Activated naive CD4-positive, alpha-beta T cell treated with anti-CD3 and anti-CD28 coated beads, Interleukin-2, amount 50 U/mL, for 24 hours (primary cell): ENCODE data around the gene ABHD17C.

ENCODE experiments used
- H3K27ac Mint-ChIP-seq: one replicate; pipeline ENCODE4 v1.8.0; 2021; ENCODE audit warnings: mild to moderate bottlenecking, mixed read lengths
- H3K27me3 Mint-ChIP-seq: one replicate; pipeline ENCODE4 v1.8.0; 2021; ENCODE audit warnings: mixed read lengths
- H3K36me3 Mint-ChIP-seq: one replicate; pipeline ENCODE4 v1.8.0; 2021; ENCODE audit warnings: mixed read lengths
- H3K4me1 Mint-ChIP-seq: one replicate; pipeline ENCODE4 v1.8.0; 2021; ENCODE audit warnings: mixed read lengths
- H3K4me3 Mint-ChIP-seq: one replicate; pipeline ENCODE4 v1.8.0; 2021; ENCODE audit warnings: mild to moderate bottlenecking, mixed read lengths
- H3K9me3 Mint-ChIP-seq: one replicate; pipeline ENCODE4 v1.8.0; 2021; ENCODE audit warnings: mixed read lengths

Gene ABHD17C

GRCh38 chr15:80801891-80802680 lies 107.0 kb downstream of the ABHD17C start:
- Mint-ChIP-seq H3K27me3 (peaks cover 3% of the 10 kb centered on the region), H3K4me1 (peaks cover 21% of the 10 kb centered on the region), H3K4me3 (no peak overlapping the region), H3K36me3 (no peaks in the 10 kb centered on the region), H3K9me3 (no peaks in the 10 kb centered on the region), H3K27ac (no peak overlapping the region)

- H3K27me3 Mint-ChIP-seq, result peaks cover 3% of the 10 kb centered on the region
- no peaks in the 10 kb centered on the region for H3K9me3 Mint-ChIP-seq
- no peak overlapping the region for H3K4me3 Mint-ChIP-seq
- H3K36me3 Mint-ChIP-seq, result no peaks in the 10 kb centered on the region
- H3K27ac Mint-ChIP-seq, result peak overlapping the region; percentile 56
- H3K4me1 Mint-ChIP-seq, result peaks cover 21% of the 10 kb centered on the region
These were observed 108.7 kb downstream of the ABHD17C start for GRCh38 chr15:80803580-80804525.

GRCh38 chr15:80804970-80805495 lies 109.9 kb downstream of the ABHD17C start:
- Mint-ChIP-seq H3K4me1 (peaks cover 21% of the 10 kb centered on the region), H3K27me3 (peaks cover 3% of the 10 kb centered on the region), H3K9me3 (no peaks in the 10 kb centered on the region), H3K36me3 (no peaks in the 10 kb centered on the region), H3K27ac (no peak overlapping the region), H3K4me3 (peak overlapping the region; percentile 12)
